HepG2 (cell line): ENCODE measurements around the gene RNF10. TPM values are rescaled to one million over a fixed set of nuclear protein-coding genes. Genes with fewer than 3 reads are reported as not detected.

Experiments
- AGO2 ChIP-seq: fragments of 200-400 bp; formaldehyde crosslinking; optimal IDR thresholded peaks from 2 replicates; pipeline ENCODE3; 2017; ENCODE audit warnings: mild to moderate bottlenecking, low read depth, low read length, moderate library complexity
- BCLAF1 ChIP-seq: fragments of 450-650 bp; IDR thresholded peaks from 2 replicates; pipeline ENCODE4 v1.6.1; 2017; ENCODE audit warnings: mild to moderate bottlenecking
- CBX2 ChIP-seq, 2 experiments: fragments of 200-600 bp in 1 of 2; sonication (generic); formaldehyde crosslinking in 1 of 2; IDR thresholded peaks; 2 replicates each; pipeline versions ENCODE4 v1.7.0 to v1.8.1; 2018 to 2022; ENCODE audit warnings: low read depth in 2 of 2, low read length in 1 of 2, mild to moderate bottlenecking in 1 of 2, missing genetic modification reagents in 1 of 2
- GFI1 ChIP-seq: sonication (generic); formaldehyde crosslinking; IDR thresholded peaks from 2 replicates; pipeline ENCODE4 v1.5.0; 2020; ENCODE audit warnings: missing genetic modification reagents, mild to moderate bottlenecking, borderline replicate concordance
- RBM39 ChIP-seq: fragments of 200-400 bp; formaldehyde crosslinking; IDR thresholded peaks from one replicate; pipeline ENCODE4 v1.6.1; 2018; ENCODE audit warnings: antibody characterized with exemption, mild to moderate bottlenecking, low read depth, low read length; ENCODE audit not compliant: poor library complexity, severe bottlenecking
- TFDP2 ChIP-seq: sonication (generic); formaldehyde crosslinking; IDR thresholded peaks from 2 replicates; pipeline ENCODE4 v1.4.0; 2020; ENCODE audit warnings: missing genetic modification reagents
- U2AF1 ChIP-seq: fragments of 200-400 bp; formaldehyde crosslinking; optimal IDR thresholded peaks from 2 replicates; pipeline ENCODE3; 2017; ENCODE audit warnings: mild to moderate bottlenecking, low read depth, low read length
- ZBTB43 ChIP-seq: sonication (generic); formaldehyde crosslinking; conservative IDR thresholded peaks from 2 replicates; pipeline ENCODE4 v1.4.0; 2020; ENCODE audit warnings: missing genetic modification reagents
- ZNF142 ChIP-seq: sonication (generic); formaldehyde crosslinking; IDR thresholded peaks from 2 replicates; pipeline ENCODE4 v1.4.0; 2020; ENCODE audit warnings: missing genetic modification reagents
- ZNF597 ChIP-seq: sonication (generic); formaldehyde crosslinking; IDR thresholded peaks from 2 replicates; pipeline ENCODE4 v1.5.0; 2020; ENCODE audit warnings: missing genetic modification reagents
- ZZZ3 ChIP-seq: sonication (generic); formaldehyde crosslinking; IDR thresholded peaks from 2 replicates; pipeline ENCODE4 v1.4.0; 2020; ENCODE audit warnings: missing genetic modification reagents, mild to moderate bottlenecking, borderline replicate concordance
- polyA plus RNA-seq, 8 experiments: library from polyadenylated mRNA; depleted of rRNA in 3 of 8; stranded (reverse) in 7 of 8; unstranded in 1 of 8; fragments of >200 nt; fragmentation: Illumina TruSeq in 4 of 8; extraction: Trizol in 4 of 8; gene quantifications; 2 replicates each; pipeline versions ENCODE4 v1.2.1 to v1.2.3, GENCODE V29; 2011 to 2016; ENCODE audit warnings: low read depth in 4 of 8, missing spikeins in 1 of 8, mixed read lengths in 1 of 8; ENCODE audit not compliant: insufficient read depth in 1 of 8
- total RNA-seq, 5 experiments: library from RNA; depleted of rRNA; stranded (reverse); fragments of >200 nt; fragmentation: Illumina TruSeq; extraction: Trizol; gene quantifications; 2 replicates each; pipeline ENCODE4 v1.2.3, GENCODE V29; 2016; ENCODE audit warnings: low read depth in 1 of 5

RNF10 gene
- total and polyA plus RNA-seq, 2 of the 13 experiments (the other 11 are each of a cell fraction or from before 2014, with no cell fraction given), result 62.5 to 88.0 TPM

GRCh38 chr12:120534703-120535655 lies 823 bp downstream of the RNF10 start (continued):
- TF ChIP-seq ZNF142 (CRISPR knock-in tag) (no peak), GFI1 (CRISPR knock-in tag) (peak; percentile 45; the same call in 1 of the 2 replicates), ZZZ3 (no peak), ZNF597 (no peak), AGO2 (peak; percentile 92), ZBTB43 (no peak), CBX2 (IDR thresholded peaks at IDR 0.05; ENCODE audit: low read depth, low read length) (no peak), CBX2 (CRISPR knock-in tag; IDR thresholded peaks at IDR 0.05; ENCODE audit: low read depth) (no peak), U2AF1 (no peak), RBM39 (no peak), TFDP2 (CRISPR knock-in tag) (no peak), BCLAF1 (no peak)
